KMS-11 (cell line): ENCODE data around the gene ITGBL1.

Experiments
- H2AFZ ChIP-seq: fragments of 200-600 bp; sonication (generic); 2 replicates; pipeline ENCODE4 v1.6.1; 2016; ENCODE audit warnings: antibody characterized with exemption, mixed run types, low read depth
- H3K27ac ChIP-seq: fragments of 200-600 bp; sonication (generic); 2 replicates; pipeline ENCODE4 v1.6.1; 2016; ENCODE audit warnings: mild to moderate bottlenecking, mixed run types
- H3K27me3 ChIP-seq: fragments of 200-600 bp; sonication (generic); 2 replicates; pipeline ENCODE4 v1.6.1; 2017; ENCODE audit warnings: mild to moderate bottlenecking, low read depth, mixed run types, moderate library complexity; ENCODE audit not compliant: insufficient read depth
- H3K36me3 ChIP-seq: fragments of 200-600 bp; sonication (generic); 2 replicates; pipeline ENCODE4 v1.6.1; 2017; ENCODE audit warnings: mild to moderate bottlenecking, mixed run types; ENCODE audit not compliant: insufficient read depth
- H3K4me1 ChIP-seq: fragments of 200-600 bp; sonication (generic); 2 replicates; pipeline ENCODE4 v1.6.1; 2016; ENCODE audit warnings: mild to moderate bottlenecking, low read depth, mixed run types; ENCODE audit not compliant: poor library complexity, severe bottlenecking
- H3K4me2 ChIP-seq: fragments of 200-600 bp; sonication (generic); 2 replicates; pipeline ENCODE4 v1.7.0; 2016; ENCODE audit warnings: mild to moderate bottlenecking, mixed run types
- H3K4me3 ChIP-seq: fragments of 200-600 bp; sonication (generic); IDR thresholded peaks from 2 replicates; pipeline ENCODE4 v1.6.1; 2017; ENCODE audit warnings: low read depth, low read length, mixed read lengths; ENCODE audit not compliant: insufficient read depth
- H3K79me2 ChIP-seq: fragments of 200-600 bp; sonication (generic); 2 replicates; pipeline ENCODE4 v1.6.1; 2016; ENCODE audit warnings: low read depth, mixed run types; ENCODE audit not compliant: insufficient read depth
- H3K9ac ChIP-seq: fragments of 200-600 bp; sonication (generic); 2 replicates; pipeline ENCODE4 v1.6.1; 2016; ENCODE audit warnings: mild to moderate bottlenecking, mixed run types
- H4K20me1 ChIP-seq: fragments of 200-600 bp; sonication (generic); 2 replicates; pipeline ENCODE4 v1.6.1; 2016; ENCODE audit warnings: mild to moderate bottlenecking, mixed run types; ENCODE audit not compliant: insufficient read depth
- TF ChIP-seq, protein P1 (sequence below): fragments of 200-600 bp; sonication (generic); conservative IDR thresholded peaks from 2 replicates; pipeline ENCODE4 v1.6.1; 2017; ENCODE audit warnings: low read depth, mild to moderate bottlenecking, antibody characterized with exemption, low read length, moderate library complexity, mixed read lengths

ITGBL1 gene

DNA sequence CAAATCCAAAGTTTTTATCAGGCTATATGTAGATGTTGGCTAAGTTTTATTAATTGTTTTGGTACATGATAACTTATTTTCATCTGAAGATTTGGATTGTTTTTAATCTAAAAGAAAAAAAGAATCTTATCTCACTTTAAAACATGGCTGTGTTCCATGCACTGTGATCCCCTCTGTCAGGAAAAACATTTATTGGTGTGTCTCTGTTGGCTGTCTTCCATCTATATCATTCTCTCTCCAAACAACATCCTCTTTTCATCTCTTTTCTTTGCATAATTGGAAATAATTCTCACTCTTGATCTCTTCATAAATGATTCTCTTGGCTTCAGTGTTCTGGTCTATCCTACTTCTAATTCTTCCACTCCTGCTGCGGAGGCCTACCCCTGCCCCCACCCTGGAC, 40.4 kb upstream of the ITGBL1 start:
- no peak overlapping the region for H3K4me2 ChIP-seq
- H3K27me3 ChIP-seq: no peaks in the 10 kb centered on the region
- no peak overlapping the region for H3K9ac ChIP-seq
- no peak overlapping the region for H2AFZ ChIP-seq
- no peaks in the 10 kb centered on the region for H4K20me1 ChIP-seq
- no peak overlapping the region for H3K27ac ChIP-seq
- no peaks in the 10 kb centered on the region for H3K4me1 ChIP-seq
- no peaks in the 10 kb centered on the region for H3K79me2 ChIP-seq
- TF ChIP-seq, protein P1, sequence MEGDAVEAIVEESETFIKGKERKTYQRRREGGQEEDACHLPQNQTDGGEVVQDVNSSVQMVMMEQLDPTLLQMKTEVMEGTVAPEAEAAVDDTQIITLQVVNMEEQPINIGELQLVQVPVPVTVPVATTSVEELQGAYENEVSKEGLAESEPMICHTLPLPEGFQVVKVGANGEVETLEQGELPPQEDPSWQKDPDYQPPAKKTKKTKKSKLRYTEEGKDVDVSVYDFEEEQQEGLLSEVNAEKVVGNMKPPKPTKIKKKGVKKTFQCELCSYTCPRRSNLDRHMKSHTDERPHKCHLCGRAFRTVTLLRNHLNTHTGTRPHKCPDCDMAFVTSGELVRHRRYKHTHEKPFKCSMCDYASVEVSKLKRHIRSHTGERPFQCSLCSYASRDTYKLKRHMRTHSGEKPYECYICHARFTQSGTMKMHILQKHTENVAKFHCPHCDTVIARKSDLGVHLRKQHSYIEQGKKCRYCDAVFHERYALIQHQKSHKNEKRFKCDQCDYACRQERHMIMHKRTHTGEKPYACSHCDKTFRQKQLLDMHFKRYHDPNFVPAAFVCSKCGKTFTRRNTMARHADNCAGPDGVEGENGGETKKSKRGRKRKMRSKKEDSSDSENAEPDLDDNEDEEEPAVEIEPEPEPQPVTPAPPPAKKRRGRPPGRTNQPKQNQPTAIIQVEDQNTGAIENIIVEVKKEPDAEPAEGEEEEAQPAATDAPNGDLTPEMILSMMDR: no peak
- no peak overlapping the region for H3K4me3 ChIP-seq
- no peaks in the 10 kb centered on the region for H3K36me3 ChIP-seq

DNA sequence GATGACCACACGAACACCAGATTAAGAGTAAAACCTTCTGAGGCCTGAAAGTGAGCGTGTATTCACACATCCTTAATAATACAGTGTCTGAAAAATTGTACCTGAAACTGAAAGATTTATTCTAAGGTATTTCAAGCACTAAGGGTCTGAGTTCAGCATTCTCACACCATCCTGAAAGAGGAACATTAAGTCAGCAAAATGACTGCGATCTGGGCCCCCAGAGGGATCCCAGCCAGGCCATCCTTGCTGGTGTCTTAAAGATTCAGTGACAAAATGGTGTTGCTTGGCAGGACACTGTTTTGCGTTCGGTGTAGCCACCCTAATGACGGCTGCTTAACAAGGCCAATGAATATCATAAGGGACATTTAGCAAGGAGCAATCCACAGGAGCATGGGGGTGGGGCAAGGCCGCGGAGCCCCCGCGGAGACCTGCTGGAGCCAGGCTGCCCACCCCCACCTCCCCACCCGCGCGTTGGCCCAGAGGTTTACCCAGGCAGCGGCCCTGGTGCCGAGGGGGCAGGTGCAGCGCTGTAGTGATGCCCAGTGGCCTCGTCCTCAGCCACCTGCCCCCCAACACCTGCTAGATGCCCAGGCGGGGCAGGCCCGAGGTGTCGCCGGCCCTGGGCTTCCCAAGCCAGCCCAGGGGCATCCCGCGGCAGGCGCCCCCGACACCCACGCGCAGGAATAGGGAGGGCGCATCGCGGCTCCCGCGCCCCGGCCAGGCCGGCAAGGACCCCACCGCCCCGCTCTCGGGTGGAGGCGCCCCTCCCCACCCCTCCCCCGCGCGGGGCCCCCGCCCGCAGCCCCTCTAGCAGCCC, 36.9 kb upstream of the ITGBL1 start:
- TF ChIP-seq, protein P1: no peak
- no peaks in the 10 kb centered on the region for H3K4me1 ChIP-seq
- H2AFZ ChIP-seq: no peak overlapping the region; the same call in 1 of the 2 replicates
- no peak overlapping the region for H3K4me3 ChIP-seq
- no peak overlapping the region for H3K4me2 ChIP-seq
- no peak overlapping the region for H3K9ac ChIP-seq
- H3K36me3 ChIP-seq: no peaks in the 10 kb centered on the region
- H4K20me1 ChIP-seq: no peaks in the 10 kb centered on the region
- H3K79me2 ChIP-seq: no peaks in the 10 kb centered on the region
- no peaks in the 10 kb centered on the region for H3K27me3 ChIP-seq
- no peak overlapping the region for H3K27ac ChIP-seq

DNA sequence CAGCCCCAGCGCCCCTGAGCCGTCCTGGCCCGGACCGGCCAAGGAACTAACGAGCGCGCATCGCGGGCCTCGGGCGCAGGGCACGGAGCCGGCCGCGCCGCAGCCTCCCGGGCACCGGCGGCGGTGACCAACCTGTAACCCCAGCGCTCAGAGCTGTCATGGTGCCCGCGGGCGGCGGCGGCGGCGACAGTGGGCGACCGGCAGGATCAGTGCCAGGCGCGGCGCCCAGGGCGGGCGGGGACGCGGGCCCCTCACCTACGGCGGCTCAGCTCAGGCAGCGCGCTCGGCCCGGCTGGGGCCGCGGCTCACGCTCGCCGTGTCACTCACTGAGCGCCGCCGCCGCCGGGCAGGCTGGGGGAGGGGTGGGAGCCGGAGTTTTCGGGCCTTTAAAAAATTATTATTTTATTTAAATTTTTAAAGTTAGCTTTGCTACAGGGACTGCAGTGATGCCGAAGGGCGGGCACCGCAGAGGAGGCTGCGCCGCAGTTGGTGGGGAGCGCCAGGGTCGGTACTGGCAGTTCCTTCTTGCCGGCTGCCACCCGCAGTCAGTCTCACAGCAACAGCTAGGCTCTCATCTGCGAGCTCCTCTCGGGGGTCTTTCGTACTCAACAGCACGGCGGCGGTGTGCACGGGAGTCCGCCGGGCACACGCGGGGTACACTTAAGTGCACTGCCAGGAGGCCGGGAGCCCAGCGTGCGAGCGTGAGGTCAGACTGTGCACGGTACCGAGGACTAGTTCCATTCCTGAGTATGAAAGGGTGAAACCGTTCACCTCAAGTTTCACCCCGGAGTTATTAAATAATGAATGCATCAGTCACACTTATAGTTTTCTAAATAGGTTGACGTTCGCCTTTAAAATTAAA, 36.1 kb upstream of the ITGBL1 start, which contains the start of gene NALCN:
NALCN (minus strand) TSS at position 328 of the 862 bp plus-strand sequence. CDS start 17,382 bp downstream, outside the sequence.
- no peak within 1 kb of the TSS for H3K4me2 ChIP-seq
- H3K27me3 ChIP-seq: no peaks in the 10 kb centered on the region
- H4K20me1 ChIP-seq: no peaks in the 10 kb centered on the region
- no peaks in the 10 kb centered on the region for H3K36me3 ChIP-seq
- H3K27ac ChIP-seq: no peak within 1 kb of the TSS
- peak within 1 kb of the TSS; percentile 34; the same call in 1 of the 2 replicates for H2AFZ ChIP-seq
- TF ChIP-seq, protein P1: no peak
- H3K79me2 ChIP-seq: no peaks in the 10 kb centered on the region
- H3K4me1 ChIP-seq: no peaks in the 10 kb centered on the region
- no peak within 1 kb of the TSS for H3K4me3 ChIP-seq
- no peak within 1 kb of the TSS for H3K9ac ChIP-seq

DNA sequence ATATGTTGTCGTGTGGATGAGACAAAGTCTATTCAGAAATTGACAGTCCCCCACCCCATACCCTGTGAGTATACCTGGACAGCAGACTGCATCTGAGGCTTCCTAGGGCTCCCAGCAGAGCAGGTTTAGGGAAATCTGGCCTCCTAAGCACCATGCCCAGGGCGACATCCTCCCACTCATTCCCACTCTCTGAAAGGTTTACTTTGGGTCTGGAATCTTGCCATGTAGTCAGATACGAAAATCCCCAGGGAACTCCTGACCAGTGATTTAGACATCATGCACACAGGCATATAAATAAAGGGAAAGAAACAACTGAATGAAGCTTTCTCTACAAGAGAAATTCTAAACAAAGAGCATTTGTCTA, 35.5 kb upstream of the ITGBL1 start:
- Histone ChIP-seq H3K4me3 (no peak overlapping the region), H3K27me3 (no peaks in the 10 kb centered on the region), H4K20me1 (no peaks in the 10 kb centered on the region), H2AFZ (no peak overlapping the region), H3K36me3 (no peaks in the 10 kb centered on the region), H3K4me2 (no peak overlapping the region), H3K9ac (no peak overlapping the region), H3K79me2 (no peaks in the 10 kb centered on the region), H3K4me1 (no peaks in the 10 kb centered on the region), H3K27ac (no peak overlapping the region)
- TF ChIP-seq, protein P1: no peak
